Trophoblast cell (in vitro differentiated cells and primary cell): ENCODE measurements around the gene EPB41L4A.
"Not testable (repeated sequence)": the region's sequence is repeated elsewhere in the genome, so short reads cannot be mapped to it uniquely, and the experiment has no call there.

Experiments used
- DNase-seq, 2 donors: peaks; one replicate each; pipeline ENCODE4 v3.0.0-alpha.2; 2016
- H2AFZ ChIP-seq: 2 replicates; pipeline ENCODE4 v1.6.1; 2013; ENCODE audit warnings: low read length, moderate library complexity, mild to moderate bottlenecking; ENCODE audit not compliant: insufficient read depth, poor library complexity
- H2AK5ac ChIP-seq: 2 replicates; pipeline ENCODE4 v1.6.1; 2013; ENCODE audit warnings: mild to moderate bottlenecking, low read length
- H2BK120ac ChIP-seq: 2 replicates; pipeline ENCODE4 v1.6.1; 2013; ENCODE audit warnings: low read length, mild to moderate bottlenecking, moderate library complexity; ENCODE audit not compliant: insufficient read depth, poor library complexity
- H2BK12ac ChIP-seq: 2 replicates; pipeline ENCODE4 v1.6.1; 2013; ENCODE audit warnings: mild to moderate bottlenecking, low read length, moderate library complexity
- H2BK5ac ChIP-seq: 2 replicates; pipeline ENCODE4 v1.6.1; 2013; ENCODE audit warnings: low read length, low read depth, moderate library complexity, mild to moderate bottlenecking; ENCODE audit not compliant: poor library complexity
- H3K14ac ChIP-seq: 2 replicates; pipeline ENCODE4 v1.6.1; 2013; ENCODE audit warnings: mild to moderate bottlenecking, low read length
- H3K18ac ChIP-seq: 2 replicates; pipeline ENCODE4 v1.6.1; 2013; ENCODE audit warnings: mild to moderate bottlenecking, low read length
- H3K23ac ChIP-seq: 2 replicates; pipeline ENCODE4 v1.6.1; 2013; ENCODE audit warnings: low read length
- H3K27ac ChIP-seq: 2 replicates; pipeline ENCODE4 v1.5.1; 2013; ENCODE audit warnings: low read depth, mild to moderate bottlenecking, inconsistent platforms, low read length, moderate library complexity
- H3K27me3 ChIP-seq: 2 replicates; pipeline ENCODE4 v1.6.1; 2013; ENCODE audit warnings: inconsistent platforms, mild to moderate bottlenecking, low read length, moderate library complexity; ENCODE audit not compliant: insufficient read depth
- H3K36me3 ChIP-seq, 2 experiments: 1 replicate in 1 of 2; 2 replicates in 1 of 2; pipeline ENCODE4 v1.6.1; 2013; ENCODE audit warnings: low read length in 2 of 2, mild to moderate bottlenecking in 2 of 2, moderate library complexity in 1 of 2; ENCODE audit not compliant: insufficient read depth in 2 of 2, control insufficient read depth in 1 of 2
- H3K4ac ChIP-seq: 2 replicates; pipeline ENCODE4 v1.6.1; 2013; ENCODE audit warnings: low read depth, mild to moderate bottlenecking, low read length, moderate library complexity
- H3K4me1 ChIP-seq, 2 experiments: 1 replicate in 1 of 2; 2 replicates in 1 of 2; pipeline ENCODE4 v1.6.1; 2013; ENCODE audit warnings: low read length in 2 of 2, mild to moderate bottlenecking in 2 of 2, moderate library complexity in 1 of 2; ENCODE audit not compliant: insufficient read depth in 2 of 2, control insufficient read depth in 1 of 2
- H3K4me2 ChIP-seq: 2 replicates; pipeline ENCODE4 v1.6.1; 2013; ENCODE audit warnings: inconsistent platforms, mild to moderate bottlenecking, low read length, moderate library complexity
- H3K4me3 ChIP-seq: 2 replicates; pipeline ENCODE4 v1.5.1; 2013; ENCODE audit warnings: mild to moderate bottlenecking, low read depth, low read length, inconsistent platforms
- H3K79me1 ChIP-seq: one replicate; pipeline ENCODE4 v1.6.1; 2013; ENCODE audit warnings: low read length
- H3K79me2 ChIP-seq: 2 replicates; pipeline ENCODE4 v1.6.1; 2013; ENCODE audit warnings: low read length, mild to moderate bottlenecking; ENCODE audit not compliant: control insufficient read depth, insufficient read depth, poor library complexity
- H3K9ac ChIP-seq: 2 replicates; pipeline ENCODE4 v1.6.1; 2013; ENCODE audit warnings: mild to moderate bottlenecking, low read length
- H3K9me3 ChIP-seq: 2 replicates; pipeline ENCODE4 v1.6.1; 2013; ENCODE audit warnings: low read depth, mild to moderate bottlenecking, control low read depth, inconsistent platforms, low read length; ENCODE audit not compliant: insufficient read depth
- H4K12ac ChIP-seq: 2 replicates; pipeline ENCODE4 v1.6.1; 2013; ENCODE audit warnings: low read depth, mild to moderate bottlenecking, low read length, moderate library complexity
- H4K8ac ChIP-seq: 2 replicates; pipeline ENCODE4 v1.6.1; 2013; ENCODE audit warnings: low read depth, mild to moderate bottlenecking, low read length, moderate library complexity
- H4K91ac ChIP-seq: one replicate; pipeline ENCODE4 v1.6.1; 2013; ENCODE audit warnings: low read depth, mild to moderate bottlenecking, low read length, moderate library complexity
- WGBS: extraction: QIAGEN DNeasy Blood & Tissue Kit; methylation state at CpG from one replicate; pipeline ENCODE4 v1.1.7; 2013; ENCODE audit warnings: missing lambda C conversion rate; ENCODE audit not compliant: insufficient read length, insufficient coverage; ENCODE audit errors: extremely low coverage; 5-methylcytosine and 5-hydroxymethylcytosine counted together

Gene EPB41L4A

DNA sequence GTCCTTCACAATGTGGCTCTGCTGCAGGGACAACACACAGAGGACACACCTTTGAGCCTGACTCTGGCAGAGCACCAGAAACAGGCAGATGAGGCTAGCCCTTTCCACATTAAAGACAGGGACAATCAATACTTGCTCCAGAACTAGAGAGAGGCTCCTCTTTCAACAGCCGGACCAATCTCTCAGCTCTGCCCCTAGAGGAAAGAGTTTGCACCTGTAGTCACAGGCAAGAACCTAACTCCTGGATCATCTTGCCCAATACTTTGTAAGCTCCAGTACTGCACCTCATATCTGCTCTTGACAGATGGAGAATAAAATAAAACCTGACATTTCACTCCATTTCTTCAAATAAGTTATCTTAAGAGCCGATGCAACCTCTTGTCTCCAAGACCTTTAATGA, 52.1 kb downstream of the EPB41L4A start:
- Histone ChIP-seq H2BK12ac (no peak overlapping the region), H3K14ac (no peak overlapping the region), H3K23ac (no peak overlapping the region), H4K8ac (no peak overlapping the region), H3K4me3 (no peak overlapping the region), H3K36me3 (no peaks in the 10 kb centered on the region), H3K9ac (no peak overlapping the region), H3K18ac (no peak overlapping the region), H3K4ac (no peak overlapping the region), H3K9me3 (no peaks in the 10 kb centered on the region), H4K91ac (no peak overlapping the region), H2AFZ (no peak overlapping the region), H3K4me2 (no peak overlapping the region), H3K79me2 (no peaks in the 10 kb centered on the region), H2AK5ac (no peak overlapping the region), H4K12ac (no peak overlapping the region), H3K79me1 (no peaks in the 10 kb centered on the region), H3K4me1 (no peaks in the 10 kb centered on the region), H3K27ac (no peak overlapping the region), H2BK5ac (no peak overlapping the region), H3K27me3 (no peaks in the 10 kb centered on the region), H2BK120ac (no peak overlapping the region)
- peak in 1 of 2 donors; percentile 51 for DNase-seq
- WGBS, result no CpG with 5 or more reads among the region's 2 CpGs

GRCh38 chr5:112360740-112361139, 58.3 kb downstream of the EPB41L4A start:
- not testable (repeated sequence) for H4K8ac ChIP-seq, H2BK12ac ChIP-seq, H3K27ac ChIP-seq, H3K4me1 ChIP-seq, H4K12ac ChIP-seq, H4K91ac ChIP-seq, H2AK5ac ChIP-seq, H3K4ac ChIP-seq, H3K79me1 ChIP-seq, H3K9ac ChIP-seq, H3K9me3 ChIP-seq, H3K36me3 ChIP-seq, H2BK5ac ChIP-seq, DNase-seq, H3K4me2 ChIP-seq, H3K14ac ChIP-seq, H3K23ac ChIP-seq, H3K27me3 ChIP-seq, H3K79me2 ChIP-seq, H3K18ac ChIP-seq, H2BK120ac ChIP-seq, H3K4me3 ChIP-seq, H2AFZ ChIP-seq
- no CpG with 5 or more reads among the region's 26 CpGs for WGBS

GRCh38 chr5:112356178-112356956, 62.7 kb downstream of the EPB41L4A start:
- no peak overlapping the region for H2BK120ac ChIP-seq
- H3K9me3 ChIP-seq, result no peaks in the 10 kb centered on the region
- no peak overlapping the region for H4K91ac ChIP-seq
- no peaks in the 10 kb centered on the region for H3K79me2 ChIP-seq
- H3K9ac ChIP-seq, result no peak overlapping the region
- H2BK12ac ChIP-seq, result no peak overlapping the region
- no CpG with 5 or more reads among the region's 3 CpGs for WGBS
- H2BK5ac ChIP-seq, result no peak overlapping the region
- no peaks in the 10 kb centered on the region for H3K79me1 ChIP-seq
- H3K14ac ChIP-seq, result no peak overlapping the region
- H2AFZ ChIP-seq, result no peak overlapping the region
- no peak overlapping the region for H4K8ac ChIP-seq
- H3K4me1 ChIP-seq, result no peaks in the 10 kb centered on the region
- no peak overlapping the region for H3K23ac ChIP-seq
- H3K18ac ChIP-seq, result no peak overlapping the region
- H3K4ac ChIP-seq, result no peak overlapping the region
- no peaks in the 10 kb centered on the region for H3K27me3 ChIP-seq
- DNase-seq, result no peak
- H3K4me3 ChIP-seq, result no peak overlapping the region
- no peak overlapping the region for H3K4me2 ChIP-seq
- H4K12ac ChIP-seq, result no peak overlapping the region
- no peak overlapping the region for H3K27ac ChIP-seq
- H2AK5ac ChIP-seq, result no peak overlapping the region
- H3K36me3 ChIP-seq, result no peaks in the 10 kb centered on the region

DNA sequence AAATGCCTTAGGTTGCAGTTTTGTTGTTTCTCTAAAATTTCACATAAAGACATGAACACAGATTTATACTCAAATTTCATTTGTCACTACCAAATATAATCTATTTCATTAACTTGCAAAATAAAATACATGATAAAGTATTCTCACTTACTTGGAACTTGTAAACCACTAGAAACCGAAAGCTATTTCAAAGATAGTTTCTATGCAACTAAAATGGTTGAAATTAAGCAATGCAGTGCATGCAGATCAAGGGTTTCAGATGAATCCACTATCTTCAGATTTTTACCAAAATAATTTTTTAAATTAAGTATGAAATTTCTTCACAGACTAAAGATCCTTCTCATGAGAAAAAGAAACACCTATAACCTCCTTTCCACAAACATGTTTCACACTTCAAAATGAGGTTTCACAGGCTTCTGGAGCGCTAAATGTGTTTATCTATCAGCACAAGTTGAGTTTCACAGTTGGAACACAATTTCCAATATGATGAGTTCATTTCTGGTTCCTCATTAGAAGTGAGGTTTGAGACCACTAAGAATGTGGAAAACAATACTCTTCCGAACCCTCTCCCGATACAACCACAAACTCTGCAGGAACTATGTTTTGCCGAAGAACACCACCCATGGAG, 63.9 kb downstream of the EPB41L4A start:
- no peak overlapping the region for H3K27ac ChIP-seq
- no peak overlapping the region for H4K12ac ChIP-seq
- H2AFZ ChIP-seq, result no peak overlapping the region
- H3K18ac ChIP-seq, result no peak overlapping the region
- no peaks in the 10 kb centered on the region for H3K27me3 ChIP-seq
- H3K23ac ChIP-seq, result no peak overlapping the region
- H3K79me1 ChIP-seq, result no peaks in the 10 kb centered on the region
- H2AK5ac ChIP-seq, result no peak overlapping the region
- DNase-seq, result no peak
- no peaks in the 10 kb centered on the region for H3K9me3 ChIP-seq
- no peak overlapping the region for H2BK5ac ChIP-seq
- no peak overlapping the region for H2BK120ac ChIP-seq
- no peaks in the 10 kb centered on the region for H3K4me1 ChIP-seq
- H3K14ac ChIP-seq, result no peak overlapping the region
- H3K36me3 ChIP-seq, result no peaks in the 10 kb centered on the region
- H2BK12ac ChIP-seq, result no peak overlapping the region
- no peak overlapping the region for H3K9ac ChIP-seq
- no peak overlapping the region for H3K4me3 ChIP-seq
- no peak overlapping the region for H3K4ac ChIP-seq
- no peak overlapping the region for H4K8ac ChIP-seq
- no CpG with 5 or more reads among the region's 5 CpGs for WGBS
- H3K79me2 ChIP-seq, result no peaks in the 10 kb centered on the region
- no peak overlapping the region for H3K4me2 ChIP-seq
- H4K91ac ChIP-seq, result no peak overlapping the region
